Heart left ventricle (tissue), 13 donors: Measurements from ENCODE around the gene CX3CR1.

ENCODE experiments used
- POLR2A ChIP-seq, 2 donors: fragments of 450-650 bp; IDR thresholded peaks; one replicate each; pipeline ENCODE4 v1.6.1; 2017; ENCODE audit warnings: antibody characterized with exemption in 2 of 2, mild to moderate bottlenecking in 2 of 2, moderate library complexity in 2 of 2
- TF ChIP-seq, protein P1 (sequence below), 12 donors: fragments of 200-600 bp; sonication (generic) in 4 of 12; IDR thresholded peaks; one replicate each; pipeline versions ENCODE4 v1.5.0 to v1.8.0; 2018 to 2022; ENCODE audit warnings: antibody characterized with exemption in 12 of 12, mild to moderate bottlenecking in 5 of 12
- donor health status: ischemic (EF 13 %, LVEDD 7.1; RV severe dilation, severe dysfunction).
- donor health status: DM: no; HTN: yes; CAD: no.
- donor health status: DM: no; HTN: no; CAD: no.
- donor health status: ischemic (EF 25% LVEDD 6.9; RV normal size, moderate dysfunction).
- donor health status: ischemic (EF 25% LVEDD 5.7; RV mildly dilated, moderate dysfunction).
- donor health status: ischemic (EF 35%, LVEDD 5.7; RV mildly dilated, moderate dysfunction).
- donor health status: nonischemic (EF 11% LVEDD 7.7; RV severe dilation, severe dysfunction).
- donor health status: DM: yes; HTN: yes; CAD: no.
- donor health status: PGD.
- donor health status: ischemic (EF 29% LVEDD 5.4; RV normal size, mild dysfunction).
- donor health status: nonischemic (EF 23%, LVEDD 6.1; RV moderate dilation, normal function).

DNA sequence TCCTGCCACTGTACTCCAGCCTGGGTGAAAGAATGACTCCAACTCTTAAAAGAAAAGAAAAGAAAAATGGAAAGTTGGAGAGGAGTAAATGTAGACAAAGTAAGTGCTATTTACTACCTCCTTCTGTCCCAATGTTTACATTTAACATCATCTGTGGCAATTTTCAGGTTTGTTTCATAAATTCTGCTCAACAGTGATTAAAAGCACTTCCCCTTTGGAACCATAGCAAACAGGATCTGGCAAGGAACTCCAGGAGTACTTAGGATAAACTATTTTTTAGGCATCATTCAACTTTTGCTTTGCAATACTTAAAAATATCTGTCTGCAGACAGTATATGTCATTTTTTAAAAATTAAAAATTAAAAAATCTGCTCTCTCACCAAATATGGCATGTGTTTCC is 5.5 kb upstream of the CX3CR1 start:
- TF ChIP-seq, protein P1, sequence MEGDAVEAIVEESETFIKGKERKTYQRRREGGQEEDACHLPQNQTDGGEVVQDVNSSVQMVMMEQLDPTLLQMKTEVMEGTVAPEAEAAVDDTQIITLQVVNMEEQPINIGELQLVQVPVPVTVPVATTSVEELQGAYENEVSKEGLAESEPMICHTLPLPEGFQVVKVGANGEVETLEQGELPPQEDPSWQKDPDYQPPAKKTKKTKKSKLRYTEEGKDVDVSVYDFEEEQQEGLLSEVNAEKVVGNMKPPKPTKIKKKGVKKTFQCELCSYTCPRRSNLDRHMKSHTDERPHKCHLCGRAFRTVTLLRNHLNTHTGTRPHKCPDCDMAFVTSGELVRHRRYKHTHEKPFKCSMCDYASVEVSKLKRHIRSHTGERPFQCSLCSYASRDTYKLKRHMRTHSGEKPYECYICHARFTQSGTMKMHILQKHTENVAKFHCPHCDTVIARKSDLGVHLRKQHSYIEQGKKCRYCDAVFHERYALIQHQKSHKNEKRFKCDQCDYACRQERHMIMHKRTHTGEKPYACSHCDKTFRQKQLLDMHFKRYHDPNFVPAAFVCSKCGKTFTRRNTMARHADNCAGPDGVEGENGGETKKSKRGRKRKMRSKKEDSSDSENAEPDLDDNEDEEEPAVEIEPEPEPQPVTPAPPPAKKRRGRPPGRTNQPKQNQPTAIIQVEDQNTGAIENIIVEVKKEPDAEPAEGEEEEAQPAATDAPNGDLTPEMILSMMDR (IDR thresholded peaks at IDR 0.05) = no peak
- TF ChIP-seq POLR2A (IDR thresholded peaks at IDR 0.05) = no peak
